GM12874 (cell line): ENCODE results near the gene ADCY6.

Source experiments
- TF ChIP-seq, protein P1 (sequence below): IDR thresholded peaks from 2 replicates; pipeline ENCODE4 v1.5.1; 2011; ENCODE audit warnings: low read depth, mild to moderate bottlenecking, control low read depth, low read length, moderate library complexity; ENCODE audit not compliant: insufficient read depth

The ADCY6 gene

DNA sequence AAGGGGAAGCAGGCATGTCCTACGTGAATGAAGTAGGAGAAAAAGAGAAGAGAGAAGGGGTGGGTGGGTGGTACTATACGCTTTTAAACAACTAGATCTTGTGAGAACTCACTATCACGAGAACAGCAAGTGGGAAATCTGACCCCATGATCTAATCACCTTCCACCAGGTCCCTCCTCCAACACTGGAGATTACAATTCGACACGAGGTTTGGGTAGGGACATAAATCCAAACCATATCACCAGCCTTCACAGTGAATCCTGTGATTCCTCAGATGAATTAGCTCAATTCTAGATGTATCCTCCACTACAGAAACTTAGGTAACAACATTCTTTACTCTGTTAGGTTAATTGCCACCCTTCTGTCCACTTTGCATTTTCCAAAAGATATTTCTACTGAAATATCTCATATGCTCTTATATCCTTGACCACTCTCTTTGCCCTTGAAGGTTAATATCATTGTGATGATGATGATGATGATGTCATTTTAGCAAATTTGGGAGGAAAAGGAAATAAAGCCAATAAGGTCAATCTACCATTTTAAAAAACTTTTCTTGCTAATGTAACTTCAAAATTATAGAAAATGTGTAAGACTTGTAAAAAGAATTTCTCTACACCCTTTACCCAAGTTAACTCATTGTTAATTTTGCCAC, 49.1 kb downstream of the ADCY6 start:
- TF ChIP-seq, protein P1, sequence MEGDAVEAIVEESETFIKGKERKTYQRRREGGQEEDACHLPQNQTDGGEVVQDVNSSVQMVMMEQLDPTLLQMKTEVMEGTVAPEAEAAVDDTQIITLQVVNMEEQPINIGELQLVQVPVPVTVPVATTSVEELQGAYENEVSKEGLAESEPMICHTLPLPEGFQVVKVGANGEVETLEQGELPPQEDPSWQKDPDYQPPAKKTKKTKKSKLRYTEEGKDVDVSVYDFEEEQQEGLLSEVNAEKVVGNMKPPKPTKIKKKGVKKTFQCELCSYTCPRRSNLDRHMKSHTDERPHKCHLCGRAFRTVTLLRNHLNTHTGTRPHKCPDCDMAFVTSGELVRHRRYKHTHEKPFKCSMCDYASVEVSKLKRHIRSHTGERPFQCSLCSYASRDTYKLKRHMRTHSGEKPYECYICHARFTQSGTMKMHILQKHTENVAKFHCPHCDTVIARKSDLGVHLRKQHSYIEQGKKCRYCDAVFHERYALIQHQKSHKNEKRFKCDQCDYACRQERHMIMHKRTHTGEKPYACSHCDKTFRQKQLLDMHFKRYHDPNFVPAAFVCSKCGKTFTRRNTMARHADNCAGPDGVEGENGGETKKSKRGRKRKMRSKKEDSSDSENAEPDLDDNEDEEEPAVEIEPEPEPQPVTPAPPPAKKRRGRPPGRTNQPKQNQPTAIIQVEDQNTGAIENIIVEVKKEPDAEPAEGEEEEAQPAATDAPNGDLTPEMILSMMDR = no peak

GRCh38 chr12:48736456-48736855, 52.4 kb downstream of the ADCY6 start:
- TF ChIP-seq, protein P1 = no peak

GRCh38 chr12:48728807-48729206, 60.1 kb downstream of the ADCY6 start:
- TF ChIP-seq, protein P1 = no peak

DNA sequence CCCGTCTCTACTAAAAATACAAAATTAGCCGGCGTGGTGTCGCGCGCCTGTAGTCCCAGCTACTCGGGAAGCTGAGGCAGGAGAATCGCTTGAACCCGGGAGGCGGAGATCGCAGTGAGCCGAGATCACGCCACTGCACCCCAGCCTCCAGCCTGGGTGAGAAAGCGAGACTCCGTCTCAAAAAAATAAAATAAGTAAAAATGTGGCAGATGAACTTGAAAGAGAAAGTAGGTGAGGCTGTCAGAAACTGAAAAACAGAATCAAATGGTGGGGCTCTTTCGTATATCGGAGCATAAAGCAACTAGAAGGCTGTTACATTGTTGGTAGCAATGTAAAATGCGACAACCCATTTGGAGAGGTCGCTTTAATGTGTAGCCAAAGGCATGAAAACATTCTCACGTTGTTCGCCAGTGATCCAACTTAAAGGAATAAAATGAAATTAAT, 71.6 kb downstream of the ADCY6 start:
- TF ChIP-seq, protein P1 = no peak

GRCh38 chr12:48716493-48717251, 72.2 kb downstream of the ADCY6 start, which contains the start of gene CCNT1:
Gene CCNT1, minus strand, starts transcription at chr12:48716707. Its CDS starts 32 bp downstream, at chr12:48716675.
- TF ChIP-seq, protein P1 = no peak
